ENCODE data around the gene SH2D1A. TPM values are rescaled to one million over a fixed set of nuclear protein-coding genes. Genes with fewer than 3 reads are reported as not detected.

The SH2D1A gene
- total and polyA plus RNA-seq, 2 of the 4 experiments (the other 2 are of a cell fraction) = not detected

- no peak overlapping the region for H4K5ac ChIP-seq (ENCODE audit: low read depth, low read length)
- H3K14ac ChIP-seq (replicated peaks; ENCODE audit: low read depth, low read length) = no peak overlapping the region
- no peak overlapping the region for H3K27ac ChIP-seq (ENCODE audit: insufficient read depth, low read length)
- no peaks in the 10 kb centered on the region for H3K4me1 ChIP-seq (ENCODE audit: control insufficient read depth, insufficient read depth, low read length)
- WGBS, 2 experiments (ENCODE audit: extremely low coverage in 2 of 2, insufficient read length in 1 of 2) = no CpG with 5 or more reads among the region's 4 CpGs
- ChIA-PET POLR2A (ENCODE audit: unreplicated experiment) (interaction anchor here (0.6 kb wide), 1 partner anchor 1268 kb away, joined by 3 read pairs; no protein-coding TSS in a partner anchor), CTCF (no interaction called here)
- dilution Hi-C loops (cut with HindIII; ENCODE audit: low sequenced_read_pairs, unreplicated experiment) (no loop called here), intact Hi-C loops (cut with micrococcal nuclease) (no loop called here), in situ Hi-C loops (cut with MboI; ENCODE audit: low sequenced_read_pairs) (no loop called here)
- no peak overlapping the region for H2AK5ac ChIP-seq (ENCODE audit: low read depth, low read length)
- no peaks in the 10 kb centered on the region for H3K36me3 ChIP-seq (ENCODE audit: control insufficient read depth, insufficient read depth, low read length)
- H2BK5ac ChIP-seq (ENCODE audit: low read depth, low read length, poor library complexity, severe bottlenecking) = no peak overlapping the region
- H3K4me2 ChIP-seq (ENCODE audit: low read depth, low read length) = no peak overlapping the region
- H2BK20ac ChIP-seq (ENCODE audit: low read depth, low read length) = no peak overlapping the region
- no peaks in the 10 kb centered on the region for H3K79me1 ChIP-seq (ENCODE audit: low read depth in 1 of 2, low read length in 2 of 2)
- TF ChIP-seq BHLHE40 (IDR thresholded peaks at IDR 0.05; ENCODE audit: low read depth, low read length) = no peak
- no peak for TF ChIP-seq RCOR1 (IDR thresholded peaks at IDR 0.05; ENCODE audit: insufficient replicate concordance, low read length)
- TF ChIP-seq CTCF (conservative IDR thresholded peaks at IDR 0.05; ENCODE audit: low read depth, low read length) = no peak
- no peak for TF ChIP-seq POLR2A (IDR thresholded peaks at IDR 0.05; ENCODE audit: low read depth, low read length)
- TF ChIP-seq CHD1 (IDR thresholded peaks at IDR 0.05; ENCODE audit: low read depth, low read length) = no peak
- TF ChIP-seq SMC3 (IDR thresholded peaks at IDR 0.05; ENCODE audit: low read depth, low read length) = no peak
- no peak for TF ChIP-seq ELK1 (IDR thresholded peaks at IDR 0.05; ENCODE audit: borderline replicate concordance, low read depth, low read length)
- TF ChIP-seq MAZ (IDR thresholded peaks at IDR 0.05; ENCODE audit: borderline replicate concordance, low read depth, low read length) = no peak
- no peak for TF ChIP-seq RAD21 (IDR thresholded peaks at IDR 0.05; ENCODE audit: low read length)
- no peak for TF ChIP-seq FOS (IDR thresholded peaks at IDR 0.05; ENCODE audit: low read depth, low read length)
- no peak for TF ChIP-seq NFE2L2 (IDR thresholded peaks at IDR 0.05; ENCODE audit: low read depth, low read length)
- no peak for TF ChIP-seq MXI1 (IDR thresholded peaks at IDR 0.05; ENCODE audit: borderline replicate concordance, low read depth, low read length)
- TF ChIP-seq MAFK (IDR thresholded peaks at IDR 0.05; ENCODE audit: low read depth, low read length) = no peak
- TF ChIP-seq CEBPB (IDR thresholded peaks at IDR 0.05; ENCODE audit: low read depth, low read length) = no peak
- TF ChIP-seq USF2 (IDR thresholded peaks at IDR 0.05; ENCODE audit: low read depth, low read length) = no peak
- TF ChIP-seq RFX5 (IDR thresholded peaks at IDR 0.05; ENCODE audit: low read depth, low read length) = no peak
- no peak overlapping the region for H2BK120ac ChIP-seq (ENCODE audit: low read depth, low read length)
- H2AFZ ChIP-seq (replicated peaks; ENCODE audit: low read length, poor library complexity) = no peak overlapping the region
- H3K56ac ChIP-seq (ENCODE audit: extremely low read depth, insufficient read depth, low read length) = no peak overlapping the region
- no peaks in the 10 kb centered on the region for H3K27me3 ChIP-seq (ENCODE audit: control insufficient read depth, insufficient read depth, low read length)
- ATAC-seq (ENCODE audit: low read depth) (no peak), DNase-seq (no peak)
- H3K4ac ChIP-seq (ENCODE audit: low read depth, low read length) = no peak overlapping the region
- no peak overlapping the region for H2BK15ac ChIP-seq (ENCODE audit: low read depth, low read length)
- no peak overlapping the region for H3K4me3 ChIP-seq (ENCODE audit: insufficient read depth, low read depth, low read length)
- H3K9me3 ChIP-seq (ENCODE audit: control insufficient read depth, insufficient read depth, low read length) = no peaks in the 10 kb centered on the region
- no peaks in the 10 kb centered on the region for H4K20me1 ChIP-seq (ENCODE audit: insufficient read depth, low read length)
- no peak overlapping the region for H2AK9ac ChIP-seq (replicated peaks; ENCODE audit: low read depth, low read length, poor library complexity)
- no peak overlapping the region for H3K18ac ChIP-seq (ENCODE audit: low read depth, low read length)
- H3K9ac ChIP-seq (ENCODE audit: low read depth, low read length) = no peak overlapping the region
- H4K91ac ChIP-seq (ENCODE audit: insufficient read depth, low read depth, low read length) = no peak overlapping the region
- no peaks in the 10 kb centered on the region for H3K9me1 ChIP-seq (ENCODE audit: insufficient read depth, low read length)
- H4K8ac ChIP-seq (ENCODE audit: low read depth in 2 of 2, low read length in 2 of 2) = no peak overlapping the region
- BruUV-seq (replicated peaks) = no TSS peak
- no peak overlapping the region for H3K23ac ChIP-seq (ENCODE audit: low read depth, low read length)
Measured at GRCh38 chrX:124378643-124379042, 32.3 kb downstream of the SH2D1A start.
